GM23338 (cell line): Measurements from ENCODE around the gene FGF4. TPM values are rescaled to one million over a fixed set of nuclear protein-coding genes. Genes with fewer than 3 reads are reported as not detected.

Source experiments
- ATAC-seq: fragments of 200-7000 bp; cut with Tn5 transposase; 3 replicates; pipeline ENCODE4 v1.9.1; 2020
- DNase-seq: peaks from one replicate; pipeline ENCODE4 v3.0.0-alpha.2; 2015; ENCODE audit warnings: low spot score
- H2AFZ ChIP-seq: fragments of 200-600 bp; sonication (generic); 2 replicates; pipeline ENCODE4 v1.8.0; 2016; ENCODE audit warnings: antibody characterized with exemption, mild to moderate bottlenecking, moderate library complexity
- H3F3A ChIP-seq: fragments of 200-600 bp; sonication (generic); replicated peaks from 2 replicates; pipeline ENCODE4 v1.8.0; 2017; ENCODE audit warnings: antibody characterized with exemption, mixed run types, low read depth
- H3K27ac ChIP-seq: fragments of 200-600 bp; sonication (generic); 2 replicates; pipeline ENCODE4 v1.6.1; 2016; ENCODE audit warnings: low read depth
- H3K27me3 ChIP-seq: fragments of 200-600 bp; sonication (generic); 2 replicates; pipeline ENCODE4 v1.8.0; 2016; ENCODE audit warnings: mild to moderate bottlenecking, mixed run types, moderate library complexity; ENCODE audit not compliant: insufficient read depth
- H3K36me3 ChIP-seq: fragments of 200-600 bp; sonication (generic); 2 replicates; pipeline ENCODE4 v1.8.0; 2016; ENCODE audit warnings: mild to moderate bottlenecking; ENCODE audit not compliant: insufficient read depth
- H3K4me1 ChIP-seq: fragments of 200-600 bp; sonication (generic); 2 replicates; pipeline ENCODE4 v1.8.0; 2016; ENCODE audit warnings: mild to moderate bottlenecking, moderate library complexity; ENCODE audit not compliant: insufficient read depth
- H3K4me2 ChIP-seq: fragments of 200-600 bp; sonication (generic); 2 replicates; pipeline ENCODE4 v1.7.1; 2017; ENCODE audit warnings: mixed run types
- H3K4me3 ChIP-seq: fragments of 200-600 bp; sonication (generic); 2 replicates; pipeline ENCODE4 v1.6.1; 2016; ENCODE audit warnings: mixed run types
- H3K79me2 ChIP-seq: fragments of 200-600 bp; sonication (generic); replicated peaks from 2 replicates; pipeline ENCODE4 v1.8.0; 2017; ENCODE audit warnings: mild to moderate bottlenecking; ENCODE audit not compliant: insufficient read depth
- H3K9me2 ChIP-seq: fragments of 200-600 bp; sonication (generic); 2 replicates; pipeline ENCODE4 v1.8.0; 2017; ENCODE audit not compliant: insufficient read depth
- H4K20me1 ChIP-seq: fragments of 200-600 bp; sonication (generic); replicated peaks from 2 replicates; pipeline ENCODE4 v1.8.0; 2017; ENCODE audit warnings: mild to moderate bottlenecking; ENCODE audit not compliant: insufficient read depth
- H3K27ac Mint-ChIP-seq: 2 replicates; pipeline ENCODE4 v1.8.0; 2020; ENCODE audit warnings: inconsistent platforms, mild to moderate bottlenecking, moderate library complexity, mixed read lengths
- H3K27me3 Mint-ChIP-seq: 3 replicates; pipeline ENCODE4 v1.8.0; 2022; ENCODE audit warnings: low read depth, mild to moderate bottlenecking, moderate library complexity, mixed read lengths, inconsistent platforms; ENCODE audit not compliant: insufficient read depth, poor library complexity
- H3K36me3 Mint-ChIP-seq: 3 replicates; pipeline ENCODE4 v1.8.0; 2021; ENCODE audit warnings: low read depth, mild to moderate bottlenecking, inconsistent platforms, moderate library complexity, mixed read lengths
- H3K4me1 Mint-ChIP-seq: 3 replicates; pipeline ENCODE4 v1.8.0; 2020; ENCODE audit warnings: mild to moderate bottlenecking, inconsistent platforms, mixed read lengths
- H3K4me3 Mint-ChIP-seq: 3 replicates; pipeline ENCODE4 v1.8.0; 2021; ENCODE audit warnings: moderate library complexity, mild to moderate bottlenecking, inconsistent platforms, mixed read lengths
- H3K9me3 Mint-ChIP-seq: 3 replicates; pipeline ENCODE4 v1.8.0; 2020; ENCODE audit warnings: moderate library complexity, mild to moderate bottlenecking, inconsistent platforms, mixed read lengths
- EZH2 ChIP-seq: fragments of 200-600 bp; sonication (generic); IDR thresholded peaks from one replicate; pipeline ENCODE4 v1.8.0; 2017; ENCODE audit warnings: antibody characterized with exemption, mild to moderate bottlenecking, low read depth; ENCODE audit not compliant: unreplicated experiment
- EZH2phosphoT487 ChIP-seq: fragments of 200-600 bp; sonication (generic); IDR thresholded peaks from one replicate; pipeline ENCODE4 v1.8.1; 2018; ENCODE audit warnings: antibody characterized with exemption; ENCODE audit not compliant: unreplicated experiment
- NANOG ChIP-seq: IDR thresholded peaks from 2 replicates; pipeline ENCODE4 v1.6.1; 2016; ENCODE audit warnings: antibody characterized with exemption, borderline replicate concordance
- POLR2AphosphoS5 ChIP-seq: IDR thresholded peaks from 2 replicates; pipeline ENCODE4 v1.6.1; 2016; ENCODE audit warnings: antibody characterized with exemption, low read depth
- STAT1 ChIP-seq: IDR thresholded peaks from one replicate; pipeline ENCODE4 v1.6.1; 2016; ENCODE audit warnings: antibody characterized with exemption; ENCODE audit not compliant: unreplicated experiment
- ZNF114 ChIP-seq: fragments of 250-450 bp; sonication (Bioruptor Pico); IDR thresholded peaks from 2 replicates; pipeline ENCODE4 v1.5.0; 2020; ENCODE audit warnings: mild to moderate bottlenecking, moderate library complexity
- ZNF331 ChIP-seq: fragments of 250-450 bp; sonication (Bioruptor Pico); IDR thresholded peaks from 2 replicates; pipeline ENCODE4 v1.5.0; 2020; ENCODE audit warnings: low read depth, mild to moderate bottlenecking, moderate library complexity
- polyA plus RNA-seq: library from polyadenylated mRNA; unstranded; fragments of >200 nt; fragmentation: Nextera tagmentation; extraction: Ambion mirVana; gene quantifications from 2 replicates; pipeline ENCODE4 v1.2.1, GENCODE V29; 2016
- total RNA-seq: library from RNA; depleted of rRNA; stranded (reverse); fragments of >200 nt; shearing (Covaris generic); gene quantifications from 2 replicates; pipeline ENCODE4 v1.2.3, GENCODE V29; 2014
- TF ChIP-seq, protein P1 (sequence below): IDR thresholded peaks from 2 replicates; pipeline ENCODE4 v1.6.1; 2016; ENCODE audit warnings: antibody characterized with exemption
- TF ChIP-seq, protein P2 (sequence below): IDR thresholded peaks from one replicate; pipeline ENCODE4 v1.6.1; 2018; ENCODE audit warnings: antibody characterized with exemption; ENCODE audit not compliant: unreplicated experiment
- TF ChIP-seq, protein P3 (sequence below): fragments of 250-450 bp; sonication (Bioruptor Pico); IDR thresholded peaks from 2 replicates; pipeline ENCODE4 v1.5.0; 2020; ENCODE audit warnings: mild to moderate bottlenecking, moderate library complexity

Gene FGF4
- total and polyA plus RNA-seq, 2 experiments from 2014 or later, result 4.8 to 13.1 TPM

DNA sequence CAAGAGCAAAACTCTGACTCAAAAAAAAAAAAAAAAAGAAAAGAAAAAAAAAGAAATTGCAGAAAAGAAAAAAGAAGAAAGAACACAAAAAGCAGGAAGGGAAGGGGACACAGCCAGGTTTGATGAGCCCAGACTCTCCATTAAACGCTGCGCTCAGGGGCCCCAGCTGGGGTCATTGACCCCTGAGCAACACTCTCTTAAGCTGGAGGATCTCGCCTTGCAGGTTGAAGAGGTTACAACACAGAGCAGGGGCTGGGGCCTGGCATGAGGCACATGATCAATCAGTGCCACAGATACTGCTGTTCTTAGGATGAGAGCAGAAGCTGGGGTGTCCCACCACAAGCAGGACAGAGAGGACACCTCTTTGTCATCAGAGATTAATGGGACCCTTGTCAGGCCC, 36.3 kb upstream of the FGF4 start (continued):
- TF ChIP-seq, protein P1, sequence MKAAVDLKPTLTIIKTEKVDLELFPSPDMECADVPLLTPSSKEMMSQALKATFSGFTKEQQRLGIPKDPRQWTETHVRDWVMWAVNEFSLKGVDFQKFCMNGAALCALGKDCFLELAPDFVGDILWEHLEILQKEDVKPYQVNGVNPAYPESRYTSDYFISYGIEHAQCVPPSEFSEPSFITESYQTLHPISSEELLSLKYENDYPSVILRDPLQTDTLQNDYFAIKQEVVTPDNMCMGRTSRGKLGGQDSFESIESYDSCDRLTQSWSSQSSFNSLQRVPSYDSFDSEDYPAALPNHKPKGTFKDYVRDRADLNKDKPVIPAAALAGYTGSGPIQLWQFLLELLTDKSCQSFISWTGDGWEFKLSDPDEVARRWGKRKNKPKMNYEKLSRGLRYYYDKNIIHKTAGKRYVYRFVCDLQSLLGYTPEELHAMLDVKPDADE, result no peak
- no peak for TF ChIP-seq EZH2
- TF ChIP-seq, protein P2, sequence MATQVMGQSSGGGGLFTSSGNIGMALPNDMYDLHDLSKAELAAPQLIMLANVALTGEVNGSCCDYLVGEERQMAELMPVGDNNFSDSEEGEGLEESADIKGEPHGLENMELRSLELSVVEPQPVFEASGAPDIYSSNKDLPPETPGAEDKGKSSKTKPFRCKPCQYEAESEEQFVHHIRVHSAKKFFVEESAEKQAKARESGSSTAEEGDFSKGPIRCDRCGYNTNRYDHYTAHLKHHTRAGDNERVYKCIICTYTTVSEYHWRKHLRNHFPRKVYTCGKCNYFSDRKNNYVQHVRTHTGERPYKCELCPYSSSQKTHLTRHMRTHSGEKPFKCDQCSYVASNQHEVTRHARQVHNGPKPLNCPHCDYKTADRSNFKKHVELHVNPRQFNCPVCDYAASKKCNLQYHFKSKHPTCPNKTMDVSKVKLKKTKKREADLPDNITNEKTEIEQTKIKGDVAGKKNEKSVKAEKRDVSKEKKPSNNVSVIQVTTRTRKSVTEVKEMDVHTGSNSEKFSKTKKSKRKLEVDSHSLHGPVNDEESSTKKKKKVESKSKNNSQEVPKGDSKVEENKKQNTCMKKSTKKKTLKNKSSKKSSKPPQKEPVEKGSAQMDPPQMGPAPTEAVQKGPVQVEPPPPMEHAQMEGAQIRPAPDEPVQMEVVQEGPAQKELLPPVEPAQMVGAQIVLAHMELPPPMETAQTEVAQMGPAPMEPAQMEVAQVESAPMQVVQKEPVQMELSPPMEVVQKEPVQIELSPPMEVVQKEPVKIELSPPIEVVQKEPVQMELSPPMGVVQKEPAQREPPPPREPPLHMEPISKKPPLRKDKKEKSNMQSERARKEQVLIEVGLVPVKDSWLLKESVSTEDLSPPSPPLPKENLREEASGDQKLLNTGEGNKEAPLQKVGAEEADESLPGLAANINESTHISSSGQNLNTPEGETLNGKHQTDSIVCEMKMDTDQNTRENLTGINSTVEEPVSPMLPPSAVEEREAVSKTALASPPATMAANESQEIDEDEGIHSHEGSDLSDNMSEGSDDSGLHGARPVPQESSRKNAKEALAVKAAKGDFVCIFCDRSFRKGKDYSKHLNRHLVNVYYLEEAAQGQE, result no peak

DNA sequence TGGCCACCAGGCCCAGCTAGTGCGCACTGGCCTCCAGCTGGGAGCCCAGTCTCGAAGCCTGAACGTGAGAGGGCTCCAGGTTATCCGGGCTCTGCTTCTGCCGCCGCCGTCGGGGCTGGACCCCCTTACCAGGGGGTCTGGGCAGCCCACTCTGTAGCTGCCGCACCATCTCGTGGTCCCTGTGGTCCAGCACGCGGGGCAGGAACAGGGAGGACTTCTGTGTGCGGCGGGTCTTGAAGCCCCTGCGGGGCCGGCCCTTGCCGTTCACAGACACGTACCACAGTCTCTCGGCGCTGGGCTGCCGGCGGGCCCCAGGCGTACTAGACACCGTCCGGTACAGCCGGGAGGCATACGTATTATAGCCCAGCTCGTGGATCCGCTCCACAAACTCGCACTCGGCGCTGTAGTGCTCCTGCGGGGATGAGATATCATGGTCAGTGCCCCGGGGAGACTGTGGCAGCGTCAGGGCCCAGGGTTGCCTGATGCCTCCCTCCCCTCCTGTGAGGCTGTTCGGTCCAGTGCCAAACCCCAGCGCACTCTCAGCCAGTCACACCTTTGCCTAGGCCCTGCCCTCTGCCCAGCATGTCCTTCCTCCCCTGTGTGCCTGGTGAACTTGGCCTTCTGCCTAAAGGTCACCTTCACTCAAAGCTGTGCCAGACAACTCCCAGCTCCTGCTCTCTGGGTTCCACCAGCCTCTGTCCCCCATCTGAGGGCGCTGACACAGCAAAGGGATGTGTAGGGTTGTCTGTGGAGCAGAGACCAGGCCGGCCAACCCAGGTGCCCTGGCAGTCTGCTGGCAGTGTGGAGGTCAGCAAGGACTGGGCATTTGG, 35.4 kb upstream of the FGF4 start:
- H3K27me3 Mint-ChIP-seq, result peaks cover 30% of the 10 kb centered on the region
- H3K4me3 ChIP-seq, result no peak overlapping the region
- H3K4me2 ChIP-seq, result no peak overlapping the region
- no peaks in the 10 kb centered on the region for H3F3A ChIP-seq
- ATAC-seq (no peak), DNase-seq (no peak)
- no peak overlapping the region for H3K27ac ChIP-seq
- no peak overlapping the region for H3K27ac Mint-ChIP-seq
- TF ChIP-seq ZNF114 (CRISPR knock-in tag), result no peak
- no peak for TF ChIP-seq NANOG
- no peak for TF ChIP-seq EZH2phosphoT487
- no peak for TF ChIP-seq POLR2AphosphoS5
- TF ChIP-seq, protein P1, result no peak
- no peak for TF ChIP-seq EZH2
- no peak for TF ChIP-seq STAT1
- TF ChIP-seq, protein P3, sequence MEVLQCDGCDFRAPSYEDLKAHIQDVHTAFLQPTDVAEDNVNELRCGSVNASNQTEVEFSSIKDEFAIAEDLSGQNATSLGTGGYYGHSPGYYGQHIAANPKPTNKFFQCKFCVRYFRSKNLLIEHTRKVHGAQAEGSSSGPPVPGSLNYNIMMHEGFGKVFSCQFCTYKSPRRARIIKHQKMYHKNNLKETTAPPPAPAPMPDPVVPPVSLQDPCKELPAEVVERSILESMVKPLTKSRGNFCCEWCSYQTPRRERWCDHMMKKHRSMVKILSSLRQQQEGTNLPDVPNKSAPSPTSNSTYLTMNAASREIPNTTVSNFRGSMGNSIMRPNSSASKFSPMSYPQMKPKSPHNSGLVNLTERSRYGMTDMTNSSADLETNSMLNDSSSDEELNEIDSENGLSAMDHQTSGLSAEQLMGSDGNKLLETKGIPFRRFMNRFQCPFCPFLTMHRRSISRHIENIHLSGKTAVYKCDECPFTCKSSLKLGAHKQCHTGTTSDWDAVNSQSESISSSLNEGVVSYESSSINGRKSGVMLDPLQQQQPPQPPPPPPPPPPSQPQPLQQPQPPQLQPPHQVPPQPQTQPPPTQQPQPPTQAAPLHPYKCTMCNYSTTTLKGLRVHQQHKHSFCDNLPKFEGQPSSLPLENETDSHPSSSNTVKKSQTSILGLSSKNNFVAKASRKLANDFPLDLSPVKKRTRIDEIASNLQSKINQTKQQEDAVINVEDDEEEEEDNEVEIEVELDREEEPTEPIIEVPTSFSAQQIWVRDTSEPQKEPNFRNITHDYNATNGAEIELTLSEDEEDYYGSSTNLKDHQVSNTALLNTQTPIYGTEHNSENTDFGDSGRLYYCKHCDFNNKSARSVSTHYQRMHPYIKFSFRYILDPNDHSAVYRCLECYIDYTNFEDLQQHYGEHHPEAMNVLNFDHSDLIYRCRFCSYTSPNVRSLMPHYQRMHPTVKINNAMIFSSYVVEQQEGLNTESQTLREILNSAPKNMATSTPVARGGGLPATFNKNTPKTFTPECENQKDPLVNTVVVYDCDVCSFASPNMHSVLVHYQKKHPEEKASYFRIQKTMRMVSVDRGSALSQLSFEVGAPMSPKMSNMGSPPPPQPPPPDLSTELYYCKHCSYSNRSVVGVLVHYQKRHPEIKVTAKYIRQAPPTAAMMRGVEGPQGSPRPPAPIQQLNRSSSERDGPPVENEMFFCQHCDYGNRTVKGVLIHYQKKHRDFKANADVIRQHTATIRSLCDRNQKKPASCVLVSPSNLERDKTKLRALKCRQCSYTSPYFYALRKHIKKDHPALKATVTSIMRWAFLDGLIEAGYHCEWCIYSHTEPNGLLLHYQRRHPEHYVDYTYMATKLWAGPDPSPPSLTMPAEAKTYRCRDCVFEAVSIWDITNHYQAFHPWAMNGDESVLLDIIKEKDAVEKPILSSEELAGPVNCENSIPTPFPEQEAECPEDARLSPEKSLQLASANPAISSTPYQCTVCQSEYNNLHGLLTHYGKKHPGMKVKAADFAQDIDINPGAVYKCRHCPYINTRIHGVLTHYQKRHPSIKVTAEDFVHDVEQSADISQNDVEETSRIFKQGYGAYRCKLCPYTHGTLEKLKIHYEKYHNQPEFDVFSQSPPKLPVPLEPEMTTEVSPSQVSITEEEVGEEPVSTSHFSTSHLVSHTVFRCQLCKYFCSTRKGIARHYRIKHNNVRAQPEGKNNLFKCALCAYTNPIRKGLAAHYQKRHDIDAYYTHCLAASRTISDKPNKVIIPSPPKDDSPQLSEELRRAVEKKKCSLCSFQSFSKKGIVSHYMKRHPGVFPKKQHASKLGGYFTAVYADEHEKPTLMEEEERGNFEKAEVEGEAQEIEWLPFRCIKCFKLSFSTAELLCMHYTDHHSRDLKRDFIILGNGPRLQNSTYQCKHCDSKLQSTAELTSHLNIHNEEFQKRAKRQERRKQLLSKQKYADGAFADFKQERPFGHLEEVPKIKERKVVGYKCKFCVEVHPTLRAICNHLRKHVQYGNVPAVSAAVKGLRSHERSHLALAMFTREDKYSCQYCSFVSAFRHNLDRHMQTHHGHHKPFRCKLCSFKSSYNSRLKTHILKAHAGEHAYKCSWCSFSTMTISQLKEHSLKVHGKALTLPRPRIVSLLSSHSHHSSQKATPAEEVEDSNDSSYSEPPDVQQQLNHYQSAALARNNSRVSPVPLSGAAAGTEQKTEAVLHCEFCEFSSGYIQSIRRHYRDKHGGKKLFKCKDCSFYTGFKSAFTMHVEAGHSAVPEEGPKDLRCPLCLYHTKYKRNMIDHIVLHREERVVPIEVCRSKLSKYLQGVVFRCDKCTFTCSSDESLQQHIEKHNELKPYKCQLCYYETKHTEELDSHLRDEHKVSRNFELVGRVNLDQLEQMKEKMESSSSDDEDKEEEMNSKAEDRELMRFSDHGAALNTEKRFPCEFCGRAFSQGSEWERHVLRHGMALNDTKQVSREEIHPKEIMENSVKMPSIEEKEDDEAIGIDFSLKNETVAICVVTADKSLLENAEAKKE (CRISPR knock-in tag), result no peak
- no peak for TF ChIP-seq ZNF331
- no peaks in the 10 kb centered on the region for H4K20me1 ChIP-seq
- no peaks in the 10 kb centered on the region; the same call in 2 of the 3 replicates for H3K36me3 Mint-ChIP-seq
- no peaks in the 10 kb centered on the region for H3K36me3 ChIP-seq
- peaks cover 5% of the 10 kb centered on the region for H3K4me1 Mint-ChIP-seq
- H3K4me3 Mint-ChIP-seq, result no peak overlapping the region
- H3K4me1 ChIP-seq, result no peaks in the 10 kb centered on the region
- peaks cover 3% of the 10 kb centered on the region; the same call in 2 of the 3 replicates for H3K9me3 Mint-ChIP-seq
- H3K27me3 ChIP-seq, result peaks cover 9% of the 10 kb centered on the region
- no peak overlapping the region for H2AFZ ChIP-seq
- H3K9me2 ChIP-seq, result no peaks in the 10 kb centered on the region
- H3K79me2 ChIP-seq, result no peaks in the 10 kb centered on the region
